ENCODE data around the gene AIP.
"Not testable (repeated sequence)": the region's sequence is repeated elsewhere in the genome, so short reads cannot be mapped to it uniquely, and the experiment has no call there.

The AIP gene

DNA sequence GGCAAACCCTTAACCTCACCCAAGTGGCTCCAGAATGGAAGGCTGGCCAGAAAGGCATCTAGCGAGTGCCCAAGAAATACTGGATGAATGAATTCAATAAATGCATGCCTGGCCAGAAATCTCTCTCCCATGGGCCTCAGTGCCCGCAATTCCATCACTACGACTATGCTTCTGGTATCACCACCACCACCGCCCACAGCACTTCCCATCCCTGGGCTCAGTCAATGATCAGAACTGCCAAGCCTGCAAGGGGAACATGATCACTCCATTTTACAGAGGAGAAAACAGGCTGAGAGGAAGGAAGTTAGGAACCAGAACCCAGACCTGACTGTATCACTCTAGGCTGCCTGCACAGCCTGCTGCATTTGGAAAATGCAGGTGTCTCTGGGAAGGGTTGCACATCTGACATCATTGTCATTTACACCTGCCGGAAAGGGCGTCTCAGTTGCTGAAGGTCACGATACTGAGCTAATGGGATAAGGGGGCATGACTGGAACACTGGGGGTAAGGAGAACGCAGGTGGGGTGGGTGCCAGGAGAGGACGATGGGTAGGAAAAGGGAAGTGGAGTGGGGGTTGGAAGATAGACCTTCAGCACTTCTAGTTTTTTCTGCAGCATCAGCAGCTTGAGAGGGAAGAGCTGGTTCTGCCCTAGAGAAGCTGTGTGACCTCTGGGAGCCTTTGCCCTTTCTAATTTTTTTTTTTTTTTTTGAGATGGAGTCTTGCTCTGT is 33.5 kb upstream of the AIP start:
- DNase-seq, result no peak

DNA sequence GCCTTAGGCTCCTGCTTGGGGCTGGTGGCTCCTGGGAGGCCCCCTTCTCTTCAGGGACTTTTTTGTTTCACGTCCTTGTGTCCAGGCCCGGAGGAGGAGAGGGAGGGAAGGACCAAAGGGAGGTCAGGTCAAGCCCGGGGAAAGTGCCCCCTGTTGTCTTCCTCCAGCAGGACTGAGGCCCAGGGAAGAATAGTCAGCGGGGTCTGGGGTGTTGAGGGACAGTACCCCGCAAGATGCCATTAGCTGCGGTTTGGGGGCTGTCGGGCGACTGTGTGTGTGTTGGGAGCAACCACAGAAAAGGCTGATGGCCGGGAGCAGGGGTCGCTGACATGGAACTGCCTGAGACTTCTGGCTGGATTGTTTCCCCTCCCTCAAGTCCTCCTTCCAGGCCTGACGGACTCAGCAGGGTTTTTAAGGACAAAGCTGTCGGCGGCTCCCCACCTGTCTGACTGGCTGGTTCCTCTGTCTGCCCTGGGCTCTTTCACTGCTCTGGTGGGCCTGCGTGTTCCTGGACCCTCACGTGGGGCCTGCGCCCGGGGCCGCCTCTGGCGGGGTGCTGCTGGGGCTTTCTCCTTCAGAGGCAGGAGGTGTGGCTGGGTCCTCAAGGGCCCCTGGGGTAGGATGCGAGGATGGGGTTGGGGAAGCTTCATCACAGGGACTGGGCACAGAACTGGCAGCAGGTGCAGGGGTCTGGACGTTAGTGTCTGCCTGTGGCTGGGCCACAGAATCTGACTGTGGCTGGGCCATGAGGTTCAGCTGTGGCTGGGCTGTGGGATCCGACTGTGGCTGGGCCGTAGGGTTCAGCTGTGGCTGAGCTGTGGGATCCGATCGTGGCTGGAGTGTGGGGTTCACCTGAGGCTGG is 31.8 kb upstream of the AIP start:
- no peak for DNase-seq

DNA sequence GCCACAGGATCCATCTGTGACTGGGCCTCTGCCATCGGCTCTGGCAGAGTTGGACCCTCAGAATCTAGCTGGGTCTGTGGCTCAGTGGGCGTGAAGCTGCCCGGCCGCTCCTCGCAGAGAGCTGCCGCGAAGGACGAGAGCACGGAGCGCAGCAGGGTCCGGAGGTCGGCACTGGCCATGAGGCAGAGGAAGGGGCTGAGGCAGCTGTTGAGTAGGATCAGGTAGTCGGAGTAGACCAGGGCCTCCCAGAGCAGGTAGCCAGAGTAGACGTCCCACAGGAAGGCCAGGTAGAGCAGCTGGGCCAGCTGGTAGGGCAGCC is 31.2 kb upstream of the AIP start:
- DNase-seq, result no peak

DNA sequence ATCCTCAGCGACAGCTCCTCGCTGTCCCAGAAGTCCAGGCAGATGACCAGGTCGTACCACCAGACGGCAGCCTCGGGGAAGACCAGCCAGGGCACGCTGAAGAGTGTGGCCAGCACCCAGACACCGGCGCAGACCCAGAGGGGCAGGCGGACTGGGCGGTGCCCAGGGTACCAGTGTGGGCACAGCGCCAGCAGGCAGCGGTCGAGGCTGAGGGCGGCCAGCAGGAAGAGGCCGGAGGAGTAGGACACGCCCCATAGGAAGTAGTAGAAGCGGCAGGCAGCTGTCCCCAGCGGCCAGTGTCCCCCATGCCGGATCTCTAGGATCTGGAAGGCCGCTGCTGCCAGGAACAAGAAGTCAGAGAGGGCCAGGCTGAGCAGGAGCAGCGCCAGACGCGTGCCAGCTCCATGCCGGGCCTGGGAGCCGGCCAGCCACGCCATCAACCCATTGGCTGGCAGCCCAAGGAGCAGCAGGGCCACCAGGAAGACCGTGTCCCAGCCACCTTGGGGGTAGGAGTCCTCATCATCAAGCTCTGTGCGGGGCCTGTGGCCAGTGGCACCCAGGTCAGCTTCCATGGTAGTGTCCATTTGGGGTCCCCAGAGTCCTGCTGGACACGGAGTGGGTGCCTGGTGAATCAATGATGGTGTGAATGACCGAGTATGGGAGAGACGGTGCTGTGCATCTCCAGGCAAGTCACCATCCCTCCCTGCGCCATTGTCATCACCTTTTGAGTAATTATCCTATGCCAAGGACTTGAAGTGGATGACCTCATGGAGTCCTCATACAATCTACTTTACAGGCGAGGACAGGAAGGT is 30.5 kb upstream of the AIP start, which contains the start of gene GPR152:
Gene GPR152 (minus strand): TSS at position 589 of the 812 bp plus-strand sequence. CDS start 5 bp downstream, at position 584.
- DNase-seq, result no peak

DNA sequence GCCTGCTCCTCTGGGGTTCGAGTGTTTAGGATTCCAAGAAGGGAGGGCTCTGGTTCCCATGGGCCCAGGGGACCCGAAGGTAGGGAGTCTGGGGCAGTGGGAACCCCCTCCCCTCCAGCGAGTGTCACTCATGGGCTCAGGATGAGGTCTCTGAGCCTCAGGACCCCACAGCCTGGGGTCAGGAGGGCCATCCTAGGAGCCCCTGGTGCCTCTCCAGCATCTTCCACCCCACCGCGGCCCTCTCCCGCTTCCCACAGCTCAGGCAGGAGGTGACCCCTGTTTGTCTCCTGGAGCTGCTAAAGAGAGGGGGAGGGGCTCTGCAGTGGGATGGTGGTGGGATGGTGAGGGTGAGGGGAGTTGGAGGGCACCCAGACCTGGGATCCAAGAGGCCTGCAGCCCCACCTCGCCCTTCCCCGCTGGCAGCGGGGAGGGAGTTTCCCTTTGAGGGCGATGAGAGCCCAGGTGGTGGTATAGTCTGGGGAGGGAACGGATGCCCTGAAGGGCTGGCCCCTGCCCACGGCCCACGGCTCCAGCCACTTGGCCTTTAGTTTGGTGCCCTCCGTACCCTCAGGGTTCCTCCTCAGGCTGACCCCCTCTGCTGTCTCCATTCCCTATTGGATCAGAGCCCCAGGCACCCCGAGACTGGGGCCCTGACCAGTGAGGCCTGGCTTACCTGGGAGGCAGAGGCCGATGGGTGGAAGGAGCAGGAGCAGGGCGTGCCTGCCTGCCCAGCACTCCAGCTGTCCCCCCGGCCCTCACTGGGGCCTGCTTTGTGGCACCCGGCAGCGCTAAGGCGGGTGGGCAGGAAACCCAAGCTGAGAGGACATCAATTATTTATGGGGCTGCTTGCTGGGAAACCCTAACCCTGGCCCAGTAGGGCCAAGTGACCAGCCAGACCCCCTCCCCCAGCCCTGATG is 28.8 kb upstream of the AIP start:
- DNase-seq, result no peak

DNA sequence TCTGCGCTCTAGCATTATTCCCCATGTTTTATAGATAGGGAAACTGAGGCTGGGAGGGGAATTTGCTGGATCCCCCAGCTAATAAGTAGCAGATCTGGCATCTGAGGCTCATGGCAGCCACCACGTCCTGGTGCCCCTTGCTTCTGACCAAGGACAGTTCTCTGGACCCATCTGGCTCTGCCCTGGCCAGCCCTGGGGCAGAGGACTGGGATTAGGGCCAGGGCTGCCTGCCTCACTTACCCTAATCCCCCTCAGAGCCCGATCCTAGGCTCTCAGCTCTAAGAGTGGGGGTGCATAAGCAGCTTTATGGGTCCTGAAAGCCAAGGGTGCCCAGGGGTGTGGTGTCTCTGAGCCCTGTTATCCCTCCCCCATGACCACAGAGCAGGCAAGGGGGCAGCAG is 27.8 kb upstream of the AIP start, which contains the start of gene CABP4:
Gene CABP4 (plus strand): TSS at position 301 of the 400 bp plus-strand sequence. CDS start 70 bp downstream, at position 371.
- no peak for DNase-seq

DNA sequence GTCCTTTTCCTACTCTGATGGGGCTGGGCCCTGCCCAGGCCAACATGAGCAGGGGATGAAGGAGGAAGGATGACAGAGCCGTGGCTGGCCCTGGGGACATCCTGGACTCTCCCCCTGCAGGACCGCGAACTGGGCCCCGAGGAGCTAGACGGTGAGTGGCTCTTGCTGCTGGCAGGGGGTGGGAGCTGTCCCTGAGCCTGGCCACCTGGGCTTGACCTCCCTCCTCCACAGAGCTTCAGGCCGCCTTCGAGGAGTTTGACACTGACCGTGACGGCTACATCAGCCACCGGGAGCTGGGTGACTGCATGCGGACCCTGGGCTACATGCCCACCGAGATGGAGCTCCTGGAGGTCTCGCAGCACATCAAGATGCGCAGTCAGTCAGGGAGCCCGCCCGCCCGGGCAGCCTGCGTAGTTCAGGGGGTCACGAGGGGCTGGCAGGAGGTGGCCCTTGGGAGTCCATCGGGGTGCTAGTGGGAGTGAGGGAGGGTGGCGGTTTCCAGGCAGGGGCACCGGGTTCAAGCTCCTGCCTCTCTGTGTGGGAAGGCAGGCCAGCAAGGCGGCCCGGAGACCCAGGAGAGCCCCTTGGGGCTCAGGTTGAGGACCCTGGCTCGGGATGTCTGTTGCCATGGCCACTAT is 26.6 kb upstream of the AIP start:
- no peak for DNase-seq

DNA sequence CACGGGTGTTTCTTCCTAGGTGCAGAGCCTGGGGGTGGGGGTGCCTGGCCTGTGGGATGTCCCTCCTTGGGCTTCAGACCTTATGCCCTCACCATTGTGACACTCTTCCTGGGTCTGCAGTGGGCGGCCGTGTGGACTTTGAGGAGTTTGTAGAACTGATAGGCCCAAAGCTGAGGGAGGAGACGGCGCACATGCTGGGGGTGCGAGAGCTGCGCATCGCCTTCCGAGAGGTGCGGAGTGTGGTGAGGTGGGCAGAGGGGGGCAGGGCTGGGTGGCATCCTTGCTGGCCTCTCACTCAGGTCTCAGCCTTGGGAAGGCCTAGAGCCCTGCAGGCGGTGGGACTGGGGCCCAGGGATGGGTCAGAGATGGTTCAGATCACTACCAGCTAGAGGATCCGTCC is 25.4 kb upstream of the AIP start:
- no peak for DNase-seq

DNA sequence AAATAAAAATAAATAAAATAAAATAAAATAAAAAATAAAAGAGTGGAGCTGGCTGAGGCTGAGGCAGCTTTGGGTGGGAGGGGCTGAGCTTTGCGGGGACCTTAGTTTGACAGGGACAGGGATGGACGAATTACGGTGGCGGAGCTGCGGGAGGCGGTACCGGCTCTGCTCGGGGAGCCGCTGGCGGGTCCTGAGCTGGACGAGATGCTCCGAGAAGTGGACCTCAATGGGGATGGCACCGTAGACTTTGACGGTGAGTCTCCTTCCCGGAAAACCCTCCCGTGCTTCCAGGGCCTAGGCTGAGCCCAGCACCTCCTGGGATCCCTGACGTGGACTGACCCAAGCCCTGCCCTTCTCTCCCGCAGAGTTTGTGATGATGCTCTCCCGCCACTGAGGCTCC is 24.6 kb upstream of the AIP start:
- no peak for DNase-seq

DNA sequence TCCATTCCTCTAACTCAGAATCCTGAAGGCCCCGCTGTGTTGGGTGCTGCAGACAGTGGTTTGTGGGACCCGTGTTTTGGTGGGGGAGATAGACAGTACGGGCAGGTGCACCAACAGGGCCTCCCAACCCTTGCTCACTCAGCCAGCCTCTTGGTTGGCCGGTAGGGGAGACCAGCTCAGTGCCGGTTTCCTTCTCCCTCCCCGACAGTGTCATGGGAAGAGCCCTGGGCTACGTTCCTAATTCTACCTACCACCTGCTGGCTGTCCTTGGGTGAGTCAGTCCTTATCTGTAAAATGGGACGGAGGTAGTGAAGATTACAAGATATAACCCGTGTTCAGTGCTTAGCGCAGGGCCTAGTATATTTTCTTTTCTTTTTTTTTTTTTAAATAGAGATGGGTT is 19.6 kb upstream of the AIP start:
- DNase-seq, result no peak

DNA sequence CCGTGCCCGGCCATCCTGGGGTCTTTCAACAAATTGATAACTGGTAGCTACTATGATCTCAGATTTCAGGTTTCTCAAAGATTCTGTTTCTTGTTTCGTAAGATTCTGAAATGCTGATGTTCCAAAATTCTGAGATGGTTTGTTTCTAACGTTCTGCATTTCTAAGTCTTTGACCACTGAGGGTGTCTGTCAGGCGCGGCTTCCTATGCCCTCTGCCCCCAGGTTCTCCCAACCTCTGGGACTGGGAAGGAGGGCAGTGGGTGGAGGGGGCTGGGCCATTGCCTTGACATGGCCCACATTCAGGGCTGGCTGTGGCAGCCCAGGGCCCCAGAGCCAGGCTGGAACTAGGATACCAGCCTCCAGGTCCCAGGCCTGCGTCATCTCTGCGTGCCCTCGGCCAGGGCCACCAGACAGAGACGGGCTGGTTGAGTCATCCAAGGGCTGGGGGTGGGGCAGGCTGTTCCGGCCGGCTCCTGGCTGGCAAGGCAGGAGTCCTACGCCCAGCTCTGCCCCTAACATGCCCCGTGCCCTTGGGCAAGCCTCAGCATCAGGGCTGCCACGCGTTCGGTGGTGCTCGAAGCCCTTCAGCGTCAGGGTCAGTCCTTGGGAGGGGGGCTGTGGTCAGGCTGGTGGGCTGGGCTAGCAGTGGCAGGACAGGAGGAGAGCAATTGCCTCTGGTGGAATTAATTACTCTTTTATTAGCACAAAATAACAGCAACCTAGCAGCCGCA is 19.0 kb upstream of the AIP start:
- no peak for DNase-seq

DNA sequence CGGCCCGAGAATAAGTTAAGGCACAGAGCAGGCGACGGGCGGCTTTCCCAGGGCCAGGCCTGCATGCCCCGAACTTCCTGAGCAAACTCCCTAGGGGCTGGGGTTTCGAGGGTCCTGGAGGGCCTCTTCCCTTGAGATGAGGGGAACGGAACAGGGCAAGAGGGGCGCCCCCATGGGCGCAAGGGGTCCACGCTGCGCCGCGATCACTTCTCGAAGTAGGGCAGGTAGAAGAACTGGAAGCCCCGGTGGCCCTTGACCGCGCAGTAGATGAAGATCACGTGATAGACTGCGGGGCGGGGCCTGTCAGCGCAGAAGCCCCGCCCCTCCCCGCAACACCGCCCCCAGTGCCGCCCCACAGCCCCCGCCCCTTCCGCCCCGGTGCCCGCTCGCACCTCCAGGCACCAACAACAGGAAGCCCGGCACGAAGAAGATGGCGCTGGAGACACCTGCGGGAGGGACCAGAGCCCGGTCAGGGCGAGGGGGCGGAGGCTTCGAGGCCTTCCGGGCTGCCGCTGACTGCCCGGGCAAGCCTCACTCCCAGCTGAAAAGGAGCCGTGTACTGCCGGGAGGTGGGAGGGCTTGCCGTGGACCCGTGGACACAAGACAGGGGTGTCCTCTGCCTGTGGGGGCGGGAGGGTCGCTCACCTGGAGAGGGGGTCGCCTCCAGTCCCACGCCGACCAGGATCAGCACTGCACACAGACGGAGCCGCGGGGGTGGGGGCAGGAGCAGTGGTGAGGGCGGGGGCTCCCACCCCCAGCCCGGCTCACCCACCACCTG is 18.2 kb upstream of the AIP start:
- DNase-seq, result peak; percentile 95

DNA sequence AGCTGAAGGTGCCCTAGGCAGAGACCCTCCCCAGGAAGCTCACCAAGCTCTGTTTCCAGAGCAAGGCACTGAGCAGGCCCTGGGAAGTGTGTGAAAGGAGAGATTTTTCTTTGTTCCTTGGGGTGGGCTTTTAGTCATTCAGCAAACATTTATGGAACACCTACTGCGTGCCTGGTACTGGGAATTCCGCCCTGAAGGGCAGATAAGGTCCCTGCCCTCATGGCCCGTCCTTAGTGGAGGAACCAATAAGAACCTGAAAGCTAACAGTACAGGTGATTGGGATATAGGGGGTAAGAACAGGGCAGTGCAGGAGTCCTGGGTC is 17.7 kb upstream of the AIP start:
- DNase-seq, result no peak

DNA sequence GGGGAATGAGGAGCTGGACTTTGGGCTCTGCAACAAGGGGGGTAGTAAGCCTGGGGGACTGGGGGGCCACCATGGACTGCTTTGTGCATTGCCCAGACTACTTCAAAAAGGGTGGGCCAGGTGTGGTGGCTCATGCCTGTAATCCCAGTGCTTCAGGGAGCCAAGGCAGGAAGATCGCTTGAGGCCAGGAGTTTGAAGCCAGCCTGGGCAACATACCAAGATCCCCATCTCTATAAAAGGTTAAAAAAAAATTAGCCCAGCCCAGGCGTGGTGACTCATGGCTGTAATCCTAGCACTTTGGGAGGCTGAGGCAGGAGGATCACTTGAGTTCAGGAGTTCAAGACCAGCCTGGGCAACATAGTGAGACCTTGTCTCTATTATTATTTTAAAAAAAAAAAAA is 17.3 kb upstream of the AIP start:
- DNase-seq, result not testable (repeated sequence)

DNA sequence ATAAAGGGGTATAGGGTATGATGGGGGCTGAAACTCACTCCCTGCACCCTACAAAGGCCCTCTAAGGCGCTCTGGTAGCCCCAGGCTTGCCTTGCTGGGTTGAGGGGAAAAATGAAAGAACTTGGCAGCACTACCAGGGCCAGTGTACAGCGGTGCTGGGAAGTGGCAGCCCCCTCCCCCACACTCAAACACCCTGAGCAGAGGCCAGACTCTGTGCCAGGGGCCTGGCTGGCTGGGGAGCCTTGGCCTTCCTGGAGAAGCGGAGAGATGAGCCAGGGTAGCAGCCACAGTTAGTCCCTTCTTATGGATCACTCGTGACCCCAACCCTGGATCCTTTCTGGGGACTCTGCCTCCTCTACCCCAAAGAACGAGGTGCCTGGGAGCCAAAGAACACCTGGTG is 16.5 kb upstream of the AIP start:
- no peak for DNase-seq

DNA sequence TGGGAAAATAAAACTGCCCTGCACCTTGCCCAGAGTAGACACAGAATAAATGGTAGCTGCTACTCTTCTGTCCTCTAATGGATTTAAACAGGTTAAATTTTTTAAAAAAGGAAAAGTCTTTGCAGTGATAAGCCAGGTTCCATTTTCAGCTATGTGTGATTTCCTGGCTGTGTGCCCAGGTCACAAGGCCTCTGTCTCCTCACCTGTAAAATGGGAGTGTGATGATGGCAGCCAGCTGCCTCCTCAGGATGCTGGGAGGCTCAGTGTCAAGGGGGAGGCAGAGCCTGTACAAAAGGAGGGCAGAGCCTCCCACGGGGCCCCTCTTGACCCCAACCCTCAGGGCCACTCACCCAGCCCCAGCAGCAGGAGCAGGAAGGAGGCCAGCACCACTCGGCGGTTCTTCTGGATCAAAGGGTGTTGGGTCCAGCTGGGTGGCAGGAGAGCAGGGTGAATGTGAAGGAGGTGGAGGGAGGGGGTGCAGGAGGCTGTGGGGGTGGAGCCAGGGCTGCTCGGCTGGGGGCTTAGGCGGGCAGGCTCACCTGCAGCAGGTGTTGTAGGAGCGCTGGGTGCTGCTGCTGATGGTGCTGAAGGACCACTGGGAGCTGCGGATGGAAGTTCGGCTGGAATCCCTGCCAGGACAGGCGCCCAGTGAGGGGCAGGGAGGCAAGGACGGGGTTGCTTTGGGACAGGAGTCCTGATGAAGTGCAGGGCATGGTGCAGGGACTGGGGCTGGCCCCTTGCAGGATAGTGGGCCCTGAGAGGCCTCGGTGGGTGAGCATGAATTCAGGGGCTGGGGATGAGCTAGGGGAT is 15.7 kb upstream of the AIP start:
- no peak for DNase-seq

DNA sequence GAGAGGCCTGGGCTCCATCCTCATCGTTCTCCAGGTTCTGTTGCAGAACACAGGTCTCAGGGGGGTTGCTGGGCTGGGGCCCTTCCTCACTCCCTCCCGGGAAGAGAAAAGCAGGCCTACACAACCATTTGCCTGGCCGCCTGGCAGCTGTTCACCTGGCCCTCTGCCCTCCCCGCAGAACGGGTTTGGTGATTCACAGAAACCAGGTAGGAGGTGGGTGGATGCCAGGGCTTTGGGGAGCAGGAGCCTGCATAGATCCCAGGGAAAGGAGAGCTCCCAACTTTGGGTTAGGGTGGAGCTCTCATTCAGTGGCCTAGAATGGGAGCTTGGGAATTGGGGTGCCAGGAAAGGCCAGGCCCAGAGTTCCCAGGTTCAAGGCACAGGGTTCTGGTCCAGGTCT is 14.8 kb upstream of the AIP start:
- no peak for DNase-seq

DNA sequence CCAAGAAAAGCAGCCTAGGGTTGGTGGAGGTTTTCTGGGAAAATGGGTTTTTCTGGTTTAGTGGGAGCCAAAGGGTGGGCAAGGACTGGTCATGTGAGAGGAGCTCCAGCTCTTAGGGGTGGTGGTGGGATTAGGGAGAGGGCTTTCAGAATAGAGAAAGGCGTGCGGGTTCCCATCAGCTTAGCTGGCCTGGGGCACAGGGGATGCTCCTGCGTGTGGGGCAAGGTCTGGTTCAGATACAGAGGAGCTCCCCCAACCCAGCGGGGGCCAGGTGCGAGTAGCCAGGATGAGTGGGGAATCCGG is 14.4 kb upstream of the AIP start:
- no peak for DNase-seq

DNA sequence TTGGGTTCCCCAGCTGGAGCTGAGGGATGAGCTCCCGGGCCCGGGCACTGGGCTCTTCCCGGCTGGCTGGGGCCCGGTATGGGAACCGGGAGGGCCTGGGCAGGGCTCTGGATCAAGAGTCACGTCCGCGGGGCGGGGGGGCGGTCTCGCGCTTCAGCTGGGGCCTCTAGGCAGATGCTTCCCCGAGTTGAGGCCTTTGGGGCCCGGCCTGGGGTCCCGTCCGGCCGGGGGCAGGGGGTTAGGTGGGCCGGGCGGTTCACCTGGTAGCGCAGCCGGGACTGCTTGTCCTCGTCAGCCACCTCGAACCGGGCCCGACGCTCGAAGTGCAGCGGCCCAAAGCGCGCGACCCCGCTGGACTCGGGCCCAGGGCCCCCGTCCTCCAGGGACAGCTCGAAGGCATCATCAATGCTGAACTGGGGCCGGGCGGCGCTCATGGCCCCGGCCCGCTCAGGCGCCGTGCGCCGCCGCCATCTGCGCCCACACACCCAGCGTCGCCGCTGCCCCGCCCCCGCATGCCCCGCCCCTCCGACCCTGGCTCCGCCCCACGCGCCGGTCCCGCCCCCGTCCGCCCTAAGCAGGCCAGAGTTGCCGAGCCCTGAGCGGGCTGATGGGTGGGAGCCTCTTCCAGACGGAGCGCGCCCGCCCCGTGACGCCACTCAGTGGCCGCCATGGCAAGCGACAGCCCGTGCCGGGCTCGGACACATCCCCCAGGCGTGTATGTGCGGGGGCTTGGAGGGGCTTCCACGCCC is 13.9 kb upstream of the AIP start, which contains the start of gene TMEM134:
Gene TMEM134 (minus strand): TSS at position 493 of the 749 bp plus-strand sequence. CDS start 59 bp downstream, at position 434.
- peak; percentile 91 for DNase-seq

All from activated gamma-delta T cell treated with Interleukin-2 at 50 U/mL for 16 hours (primary cell).